GM23338 (cell line): ENCODE data around the gene BBOF1. TPM values are rescaled to one million over a fixed set of nuclear protein-coding genes. Genes with fewer than 3 reads are reported as not detected.

Source experiments
- ATAC-seq: fragments of 200-7000 bp; cut with Tn5 transposase; 3 replicates; pipeline ENCODE4 v1.9.1; 2020
- DNase-seq: peaks from one replicate; pipeline ENCODE4 v3.0.0-alpha.2; 2015; ENCODE audit warnings: low spot score
- H2AFZ ChIP-seq: fragments of 200-600 bp; sonication (generic); 2 replicates; pipeline ENCODE4 v1.8.0; 2016; ENCODE audit warnings: antibody characterized with exemption, mild to moderate bottlenecking, moderate library complexity
- H3F3A ChIP-seq: fragments of 200-600 bp; sonication (generic); replicated peaks from 2 replicates; pipeline ENCODE4 v1.8.0; 2017; ENCODE audit warnings: antibody characterized with exemption, mixed run types, low read depth
- H3K27ac ChIP-seq: fragments of 200-600 bp; sonication (generic); 2 replicates; pipeline ENCODE4 v1.6.1; 2016; ENCODE audit warnings: low read depth
- H3K27me3 ChIP-seq: fragments of 200-600 bp; sonication (generic); 2 replicates; pipeline ENCODE4 v1.8.0; 2016; ENCODE audit warnings: mild to moderate bottlenecking, mixed run types, moderate library complexity; ENCODE audit not compliant: insufficient read depth
- H3K36me3 ChIP-seq: fragments of 200-600 bp; sonication (generic); 2 replicates; pipeline ENCODE4 v1.8.0; 2016; ENCODE audit warnings: mild to moderate bottlenecking; ENCODE audit not compliant: insufficient read depth
- H3K4me1 ChIP-seq: fragments of 200-600 bp; sonication (generic); 2 replicates; pipeline ENCODE4 v1.8.0; 2016; ENCODE audit warnings: mild to moderate bottlenecking, moderate library complexity; ENCODE audit not compliant: insufficient read depth
- H3K4me2 ChIP-seq: fragments of 200-600 bp; sonication (generic); 2 replicates; pipeline ENCODE4 v1.7.1; 2017; ENCODE audit warnings: mixed run types
- H3K4me3 ChIP-seq: fragments of 200-600 bp; sonication (generic); 2 replicates; pipeline ENCODE4 v1.6.1; 2016; ENCODE audit warnings: mixed run types
- H3K79me2 ChIP-seq: fragments of 200-600 bp; sonication (generic); replicated peaks from 2 replicates; pipeline ENCODE4 v1.8.0; 2017; ENCODE audit warnings: mild to moderate bottlenecking; ENCODE audit not compliant: insufficient read depth
- H3K9me2 ChIP-seq: fragments of 200-600 bp; sonication (generic); 2 replicates; pipeline ENCODE4 v1.8.0; 2017; ENCODE audit not compliant: insufficient read depth
- H4K20me1 ChIP-seq: fragments of 200-600 bp; sonication (generic); replicated peaks from 2 replicates; pipeline ENCODE4 v1.8.0; 2017; ENCODE audit warnings: mild to moderate bottlenecking; ENCODE audit not compliant: insufficient read depth
- H3K27ac Mint-ChIP-seq: 2 replicates; pipeline ENCODE4 v1.8.0; 2020; ENCODE audit warnings: inconsistent platforms, mild to moderate bottlenecking, moderate library complexity, mixed read lengths
- H3K27me3 Mint-ChIP-seq: 3 replicates; pipeline ENCODE4 v1.8.0; 2022; ENCODE audit warnings: low read depth, mild to moderate bottlenecking, moderate library complexity, mixed read lengths, inconsistent platforms; ENCODE audit not compliant: insufficient read depth, poor library complexity
- H3K36me3 Mint-ChIP-seq: 3 replicates; pipeline ENCODE4 v1.8.0; 2021; ENCODE audit warnings: low read depth, mild to moderate bottlenecking, inconsistent platforms, moderate library complexity, mixed read lengths
- H3K4me1 Mint-ChIP-seq: 3 replicates; pipeline ENCODE4 v1.8.0; 2020; ENCODE audit warnings: mild to moderate bottlenecking, inconsistent platforms, mixed read lengths
- H3K4me3 Mint-ChIP-seq: 3 replicates; pipeline ENCODE4 v1.8.0; 2021; ENCODE audit warnings: moderate library complexity, mild to moderate bottlenecking, inconsistent platforms, mixed read lengths
- H3K9me3 Mint-ChIP-seq: 3 replicates; pipeline ENCODE4 v1.8.0; 2020; ENCODE audit warnings: moderate library complexity, mild to moderate bottlenecking, inconsistent platforms, mixed read lengths
- CREB1 ChIP-seq: fragments of 250-450 bp; sonication (Bioruptor Pico); IDR thresholded peaks from 2 replicates; pipeline ENCODE4 v1.5.0; 2020; ENCODE audit warnings: low read depth, mild to moderate bottlenecking, moderate library complexity
- EZH2 ChIP-seq: fragments of 200-600 bp; sonication (generic); IDR thresholded peaks from one replicate; pipeline ENCODE4 v1.8.0; 2017; ENCODE audit warnings: antibody characterized with exemption, mild to moderate bottlenecking, low read depth; ENCODE audit not compliant: unreplicated experiment
- EZH2phosphoT487 ChIP-seq: fragments of 200-600 bp; sonication (generic); IDR thresholded peaks from one replicate; pipeline ENCODE4 v1.8.1; 2018; ENCODE audit warnings: antibody characterized with exemption; ENCODE audit not compliant: unreplicated experiment
- JUNB ChIP-seq: IDR thresholded peaks from one replicate; pipeline ENCODE4 v1.6.1; 2016; ENCODE audit warnings: antibody characterized with exemption; ENCODE audit not compliant: unreplicated experiment
- NANOG ChIP-seq: IDR thresholded peaks from 2 replicates; pipeline ENCODE4 v1.6.1; 2016; ENCODE audit warnings: antibody characterized with exemption, borderline replicate concordance
- POLR2AphosphoS5 ChIP-seq: IDR thresholded peaks from 2 replicates; pipeline ENCODE4 v1.6.1; 2016; ENCODE audit warnings: antibody characterized with exemption, low read depth
- REST ChIP-seq: IDR thresholded peaks from one replicate; pipeline ENCODE4 v1.6.1; 2018; ENCODE audit warnings: antibody characterized with exemption; ENCODE audit not compliant: unreplicated experiment
- STAT1 ChIP-seq: IDR thresholded peaks from one replicate; pipeline ENCODE4 v1.6.1; 2016; ENCODE audit warnings: antibody characterized with exemption; ENCODE audit not compliant: unreplicated experiment
- ZNF114 ChIP-seq: fragments of 250-450 bp; sonication (Bioruptor Pico); IDR thresholded peaks from 2 replicates; pipeline ENCODE4 v1.5.0; 2020; ENCODE audit warnings: mild to moderate bottlenecking, moderate library complexity
- ZNF331 ChIP-seq: fragments of 250-450 bp; sonication (Bioruptor Pico); IDR thresholded peaks from 2 replicates; pipeline ENCODE4 v1.5.0; 2020; ENCODE audit warnings: low read depth, mild to moderate bottlenecking, moderate library complexity
- ZNF462 ChIP-seq: fragments of 250-450 bp; sonication (Bioruptor Pico); IDR thresholded peaks from 2 replicates; pipeline ENCODE4 v1.5.0; 2020; ENCODE audit warnings: mild to moderate bottlenecking, moderate library complexity
- polyA plus RNA-seq: library from polyadenylated mRNA; unstranded; fragments of >200 nt; fragmentation: Nextera tagmentation; extraction: Ambion mirVana; gene quantifications from 2 replicates; pipeline ENCODE4 v1.2.1, GENCODE V29; 2016
- total RNA-seq: library from RNA; depleted of rRNA; stranded (reverse); fragments of >200 nt; shearing (Covaris generic); gene quantifications from 2 replicates; pipeline ENCODE4 v1.2.3, GENCODE V29; 2014
- TF ChIP-seq, protein P1 (sequence below): IDR thresholded peaks from 2 replicates; pipeline ENCODE4 v1.6.1; 2016; ENCODE audit warnings: antibody characterized with exemption
- TF ChIP-seq, protein P2 (sequence below), 2 experiments: fragments of 200-600 bp in 1 of 2; sonication (generic) in 1 of 2; conservative IDR thresholded peaks; 2 replicates each; pipeline versions ENCODE4 v1.5.1 to v1.6.1; 2016 to 2017; ENCODE audit warnings: antibody characterized with exemption in 2 of 2, low read depth in 2 of 2, mild to moderate bottlenecking in 2 of 2, moderate library complexity in 1 of 2

BBOF1 gene
- total and polyA plus RNA-seq, 2 experiments from 2014 or later, result 0.24 to 0.53 TPM

DNA sequence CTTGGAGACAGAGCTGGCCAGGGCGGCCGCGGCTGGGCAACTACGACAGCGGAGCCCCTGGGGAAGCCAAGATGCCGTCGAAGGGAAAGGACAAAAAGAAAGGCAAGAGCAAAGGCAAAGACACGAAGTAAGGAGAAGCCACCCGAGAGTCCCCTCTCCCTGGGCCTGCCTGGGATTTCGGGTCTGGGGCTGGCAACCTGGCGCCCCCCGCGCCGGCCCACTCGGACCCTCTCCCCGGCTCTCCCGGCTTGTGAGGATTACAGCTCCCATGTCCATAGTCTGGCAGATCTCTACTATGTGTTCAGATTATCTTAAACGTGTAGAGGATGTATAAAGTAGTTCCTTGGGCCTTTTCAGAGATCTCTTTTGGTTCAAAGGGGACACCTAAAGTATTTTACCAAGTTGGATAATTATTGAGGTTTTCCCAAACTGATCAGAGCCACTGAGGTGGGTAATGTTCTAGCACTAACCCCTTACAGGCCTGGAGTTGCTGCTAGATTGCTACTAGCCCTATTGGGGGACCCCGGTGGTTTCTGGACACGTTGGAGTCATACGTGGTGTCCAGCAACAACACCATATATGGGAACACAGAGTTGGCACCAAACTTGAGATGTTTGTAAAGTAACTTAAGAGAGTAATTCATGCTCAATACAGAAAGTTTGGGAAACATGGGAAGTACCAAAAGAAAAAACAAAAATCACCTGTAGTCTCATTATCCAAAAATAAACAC is 424 bp downstream of the BBOF1 start:
- H3K36me3 Mint-ChIP-seq, result no peaks in the 10 kb centered on the region
- Histone ChIP-seq H3K4me1 (no peaks in the 10 kb centered on the region; the same call in 1 of the 2 replicates), H3K4me2 (peak overlapping the region; percentile 91), H4K20me1 (no peaks in the 10 kb centered on the region), H3K36me3 (no peaks in the 10 kb centered on the region), H3F3A (no peaks in the 10 kb centered on the region), H3K79me2 (no peaks in the 10 kb centered on the region), H2AFZ (peak overlapping the region; percentile 99), H3K9me2 (no peaks in the 10 kb centered on the region), H3K27me3 (peaks cover 9% of the 10 kb centered on the region), H3K4me3 (peak overlapping the region; percentile 93), H3K27ac (no peak overlapping the region)
- peak; percentile 18 for ATAC-seq
- H3K4me1 Mint-ChIP-seq, result no peaks in the 10 kb centered on the region; the same call in 2 of the 3 replicates
- no peak overlapping the region for H3K27ac Mint-ChIP-seq
- DNase-seq, result no peak
- TF ChIP-seq ZNF462 (no peak), CREB1 (no peak), POLR2AphosphoS5 (no peak), EZH2phosphoT487 (no peak), STAT1 (no peak), REST (no peak), NANOG (no peak), ZNF114 (CRISPR knock-in tag) (no peak), JUNB (no peak), EZH2 (no peak), ZNF331 (CRISPR knock-in tag) (no peak)
- TF ChIP-seq, protein P1, sequence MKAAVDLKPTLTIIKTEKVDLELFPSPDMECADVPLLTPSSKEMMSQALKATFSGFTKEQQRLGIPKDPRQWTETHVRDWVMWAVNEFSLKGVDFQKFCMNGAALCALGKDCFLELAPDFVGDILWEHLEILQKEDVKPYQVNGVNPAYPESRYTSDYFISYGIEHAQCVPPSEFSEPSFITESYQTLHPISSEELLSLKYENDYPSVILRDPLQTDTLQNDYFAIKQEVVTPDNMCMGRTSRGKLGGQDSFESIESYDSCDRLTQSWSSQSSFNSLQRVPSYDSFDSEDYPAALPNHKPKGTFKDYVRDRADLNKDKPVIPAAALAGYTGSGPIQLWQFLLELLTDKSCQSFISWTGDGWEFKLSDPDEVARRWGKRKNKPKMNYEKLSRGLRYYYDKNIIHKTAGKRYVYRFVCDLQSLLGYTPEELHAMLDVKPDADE, result no peak
- TF ChIP-seq, protein P2, sequence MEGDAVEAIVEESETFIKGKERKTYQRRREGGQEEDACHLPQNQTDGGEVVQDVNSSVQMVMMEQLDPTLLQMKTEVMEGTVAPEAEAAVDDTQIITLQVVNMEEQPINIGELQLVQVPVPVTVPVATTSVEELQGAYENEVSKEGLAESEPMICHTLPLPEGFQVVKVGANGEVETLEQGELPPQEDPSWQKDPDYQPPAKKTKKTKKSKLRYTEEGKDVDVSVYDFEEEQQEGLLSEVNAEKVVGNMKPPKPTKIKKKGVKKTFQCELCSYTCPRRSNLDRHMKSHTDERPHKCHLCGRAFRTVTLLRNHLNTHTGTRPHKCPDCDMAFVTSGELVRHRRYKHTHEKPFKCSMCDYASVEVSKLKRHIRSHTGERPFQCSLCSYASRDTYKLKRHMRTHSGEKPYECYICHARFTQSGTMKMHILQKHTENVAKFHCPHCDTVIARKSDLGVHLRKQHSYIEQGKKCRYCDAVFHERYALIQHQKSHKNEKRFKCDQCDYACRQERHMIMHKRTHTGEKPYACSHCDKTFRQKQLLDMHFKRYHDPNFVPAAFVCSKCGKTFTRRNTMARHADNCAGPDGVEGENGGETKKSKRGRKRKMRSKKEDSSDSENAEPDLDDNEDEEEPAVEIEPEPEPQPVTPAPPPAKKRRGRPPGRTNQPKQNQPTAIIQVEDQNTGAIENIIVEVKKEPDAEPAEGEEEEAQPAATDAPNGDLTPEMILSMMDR (conservative IDR thresholded peaks at IDR 0.05; ENCODE audit: low read depth in 2 of 2), result no peak
- no peaks in the 10 kb centered on the region for H3K9me3 Mint-ChIP-seq
- H3K27me3 Mint-ChIP-seq, result peaks cover 14% of the 10 kb centered on the region
- H3K4me3 Mint-ChIP-seq, result peak overlapping the region; percentile 90
